ENCODE results near the gene CNNM1.

GRCh38 chr10:99347672-99348071, 18.5 kb downstream of the CNNM1 start:
- TF ChIP-seq POLR2A (IDR thresholded peaks at IDR 0.05) = no peak
- TF ChIP-seq, protein P1, sequence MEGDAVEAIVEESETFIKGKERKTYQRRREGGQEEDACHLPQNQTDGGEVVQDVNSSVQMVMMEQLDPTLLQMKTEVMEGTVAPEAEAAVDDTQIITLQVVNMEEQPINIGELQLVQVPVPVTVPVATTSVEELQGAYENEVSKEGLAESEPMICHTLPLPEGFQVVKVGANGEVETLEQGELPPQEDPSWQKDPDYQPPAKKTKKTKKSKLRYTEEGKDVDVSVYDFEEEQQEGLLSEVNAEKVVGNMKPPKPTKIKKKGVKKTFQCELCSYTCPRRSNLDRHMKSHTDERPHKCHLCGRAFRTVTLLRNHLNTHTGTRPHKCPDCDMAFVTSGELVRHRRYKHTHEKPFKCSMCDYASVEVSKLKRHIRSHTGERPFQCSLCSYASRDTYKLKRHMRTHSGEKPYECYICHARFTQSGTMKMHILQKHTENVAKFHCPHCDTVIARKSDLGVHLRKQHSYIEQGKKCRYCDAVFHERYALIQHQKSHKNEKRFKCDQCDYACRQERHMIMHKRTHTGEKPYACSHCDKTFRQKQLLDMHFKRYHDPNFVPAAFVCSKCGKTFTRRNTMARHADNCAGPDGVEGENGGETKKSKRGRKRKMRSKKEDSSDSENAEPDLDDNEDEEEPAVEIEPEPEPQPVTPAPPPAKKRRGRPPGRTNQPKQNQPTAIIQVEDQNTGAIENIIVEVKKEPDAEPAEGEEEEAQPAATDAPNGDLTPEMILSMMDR (IDR thresholded peaks at IDR 0.05) = no peak
